ENCODE data around the gene C2orf68.
"Not testable (repeated sequence)": the region's sequence is repeated elsewhere in the genome, so short reads cannot be mapped to it uniquely, and the experiment has no call there.

C2orf68 gene

DNA sequence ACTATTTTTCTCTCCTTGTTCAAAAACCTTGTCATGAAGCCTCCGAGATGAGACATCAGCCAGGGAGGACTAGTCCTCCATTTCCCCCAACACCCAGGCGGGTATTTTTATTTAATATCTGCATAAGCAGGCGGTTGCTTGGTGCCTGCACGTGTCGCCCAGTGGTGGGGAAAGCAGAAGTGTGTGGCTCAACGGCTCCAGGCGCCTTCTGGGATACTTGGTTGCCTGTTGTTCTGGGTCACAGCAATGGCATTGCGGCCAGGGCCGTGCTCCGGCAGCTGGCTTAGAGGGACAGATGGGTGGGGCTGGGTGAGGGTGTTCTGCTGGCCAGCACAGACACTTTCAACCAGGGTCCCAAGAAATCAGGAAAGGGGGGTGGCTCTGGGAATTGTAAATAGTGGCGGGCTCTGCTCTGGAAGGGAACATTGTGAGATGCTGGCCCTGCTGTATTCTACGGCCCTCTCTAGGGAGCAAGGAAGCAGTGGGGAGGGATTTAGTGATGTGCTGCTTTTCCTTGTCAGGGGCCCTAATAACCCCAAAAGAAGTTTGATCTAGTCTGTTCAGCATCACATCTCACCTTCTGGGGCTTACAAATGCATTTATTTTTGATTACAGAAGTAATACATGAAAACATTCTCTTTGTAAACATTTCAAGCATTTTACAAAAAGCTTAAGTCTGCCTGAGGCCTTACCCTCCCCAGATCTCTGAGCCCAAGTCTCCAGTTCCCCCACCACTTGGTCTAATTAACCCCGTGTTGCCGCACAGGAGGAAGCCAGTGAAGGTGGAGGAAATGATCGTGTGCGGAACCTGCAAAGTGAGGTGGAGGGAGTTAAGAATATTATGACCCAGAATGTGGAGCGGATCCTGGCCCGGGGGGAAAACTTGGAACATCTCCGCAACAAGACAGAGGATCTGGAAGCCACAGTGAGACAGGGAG, 33.4 kb downstream of the C2orf68 start:
- peak; percentile 15 for DNase-seq

DNA sequence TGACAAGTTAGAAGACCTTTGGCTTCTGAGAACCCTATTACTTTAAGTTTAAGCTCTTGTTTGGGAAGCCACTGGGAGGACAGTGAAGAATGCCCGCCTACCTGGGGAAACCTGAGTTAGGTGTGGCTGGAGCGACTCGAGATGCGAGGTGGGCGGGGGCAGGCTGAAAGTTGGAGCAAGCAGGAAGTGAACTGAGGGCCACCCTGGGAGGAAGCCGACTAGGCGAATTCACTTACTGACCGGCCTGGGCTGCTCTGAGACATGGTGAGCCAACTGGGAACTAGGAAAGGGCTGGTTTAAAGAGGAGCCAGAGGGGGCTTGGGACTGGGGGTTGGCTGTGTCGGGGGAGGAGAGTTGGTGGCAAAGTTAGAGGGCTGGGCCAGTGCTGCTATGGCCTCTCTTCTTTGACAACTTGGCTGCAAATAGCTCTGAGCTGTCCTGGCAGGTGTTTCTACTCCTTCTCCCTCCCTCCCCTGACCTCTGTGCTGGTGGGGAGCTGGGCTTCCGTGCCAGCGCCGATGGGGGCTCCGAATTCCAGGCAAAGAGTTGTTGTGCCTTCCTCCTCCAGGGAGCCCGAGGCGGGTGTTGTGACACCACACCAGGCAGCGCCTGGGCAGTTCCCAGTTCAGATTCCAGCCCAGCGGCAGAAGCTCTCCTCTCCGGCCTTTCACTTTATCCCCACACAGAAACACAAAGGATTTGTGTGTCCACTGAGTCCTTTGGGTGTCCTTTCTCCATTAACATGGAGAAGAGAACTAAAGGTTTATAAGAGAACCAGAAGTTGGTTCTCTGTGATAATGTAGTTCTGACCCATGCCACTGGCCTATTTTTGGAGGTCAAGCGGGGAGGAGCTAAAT, 34.3 kb downstream of the C2orf68 start, which contains the start of gene VAMP8:
Gene VAMP8, plus strand, starts transcription at position 201 of the 857 bp plus-strand sequence. Its CDS starts 61 bp downstream, at position 262.
- DNase-seq, result peak; percentile 67

DNA sequence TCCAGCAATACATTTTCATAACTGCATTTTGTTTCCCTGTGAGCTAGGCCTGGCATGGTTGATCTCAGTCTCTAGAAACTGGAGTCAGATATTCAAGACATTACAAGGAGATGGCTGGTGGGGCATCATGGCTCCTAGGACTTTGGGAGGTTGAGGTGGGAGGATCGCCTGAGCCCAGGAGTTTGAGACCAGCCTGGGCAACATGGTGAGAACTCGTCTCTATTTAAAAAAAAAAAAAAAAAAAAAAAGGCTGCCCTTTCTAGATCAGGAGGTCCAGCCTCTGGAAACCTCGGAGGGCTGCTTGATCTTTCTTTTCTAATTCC, 34.8 kb downstream of the C2orf68 start:
- no peak for DNase-seq

DNA sequence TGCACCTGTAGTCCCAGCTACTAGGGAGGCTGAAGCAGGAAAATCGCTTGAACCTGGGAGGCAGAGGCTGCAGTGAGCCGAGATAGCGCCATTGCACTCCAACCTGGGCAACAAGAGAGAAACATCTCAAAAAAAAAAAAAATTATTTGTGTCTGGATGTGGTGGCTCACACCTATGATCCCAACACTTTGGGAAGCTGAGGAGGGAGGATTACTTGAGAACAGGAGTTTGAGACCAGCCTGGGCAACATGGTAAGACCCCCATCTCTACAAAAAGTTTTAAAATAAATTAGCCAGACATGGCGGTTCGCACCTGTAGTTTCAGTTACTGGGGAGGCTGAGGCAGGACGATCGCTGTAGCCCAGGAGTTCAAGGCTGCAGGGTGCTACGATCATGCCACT, 36.1 kb downstream of the C2orf68 start:
- DNase-seq, result no peak

DNA sequence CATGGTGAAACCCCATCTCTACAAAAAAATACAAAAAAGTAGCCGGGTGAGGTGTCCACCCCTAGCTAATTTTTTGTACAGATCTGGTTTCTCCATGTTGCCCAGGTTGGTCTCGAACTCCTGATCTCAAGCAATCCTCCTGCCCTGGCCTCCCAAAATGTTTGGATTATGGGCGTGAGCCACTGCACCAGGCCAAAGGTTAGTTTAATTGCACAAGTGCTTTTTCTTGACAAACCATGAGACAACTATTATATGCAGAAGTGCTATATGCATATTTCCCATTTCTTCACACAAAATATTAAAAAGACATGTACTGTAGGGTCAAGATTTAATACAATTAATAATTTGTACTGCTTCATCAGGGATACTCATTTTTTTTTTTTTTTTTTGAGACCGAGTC, 45.6 kb downstream of the C2orf68 start:
- no peak for DNase-seq

DNA sequence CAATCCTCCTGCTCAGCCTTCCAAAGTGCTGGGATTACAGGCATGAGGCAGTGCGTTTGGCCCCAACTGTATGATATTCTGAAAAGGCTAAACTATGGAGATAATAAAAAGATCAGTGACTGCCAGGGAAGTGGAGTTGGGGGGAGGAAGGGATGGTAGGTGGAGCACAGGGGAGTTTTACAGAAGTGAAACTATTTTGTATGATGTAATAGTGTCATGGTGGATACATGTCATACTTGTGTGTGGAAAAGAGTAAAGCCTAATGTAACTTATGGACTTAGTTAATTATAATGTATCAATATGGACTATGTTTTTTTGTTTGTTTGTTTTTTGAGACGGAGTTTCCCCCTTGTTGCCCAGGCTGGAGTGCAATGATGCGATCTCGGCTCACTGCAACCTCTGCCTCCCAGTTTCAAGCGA, 47.7 kb downstream of the C2orf68 start:
- no peak for DNase-seq

DNA sequence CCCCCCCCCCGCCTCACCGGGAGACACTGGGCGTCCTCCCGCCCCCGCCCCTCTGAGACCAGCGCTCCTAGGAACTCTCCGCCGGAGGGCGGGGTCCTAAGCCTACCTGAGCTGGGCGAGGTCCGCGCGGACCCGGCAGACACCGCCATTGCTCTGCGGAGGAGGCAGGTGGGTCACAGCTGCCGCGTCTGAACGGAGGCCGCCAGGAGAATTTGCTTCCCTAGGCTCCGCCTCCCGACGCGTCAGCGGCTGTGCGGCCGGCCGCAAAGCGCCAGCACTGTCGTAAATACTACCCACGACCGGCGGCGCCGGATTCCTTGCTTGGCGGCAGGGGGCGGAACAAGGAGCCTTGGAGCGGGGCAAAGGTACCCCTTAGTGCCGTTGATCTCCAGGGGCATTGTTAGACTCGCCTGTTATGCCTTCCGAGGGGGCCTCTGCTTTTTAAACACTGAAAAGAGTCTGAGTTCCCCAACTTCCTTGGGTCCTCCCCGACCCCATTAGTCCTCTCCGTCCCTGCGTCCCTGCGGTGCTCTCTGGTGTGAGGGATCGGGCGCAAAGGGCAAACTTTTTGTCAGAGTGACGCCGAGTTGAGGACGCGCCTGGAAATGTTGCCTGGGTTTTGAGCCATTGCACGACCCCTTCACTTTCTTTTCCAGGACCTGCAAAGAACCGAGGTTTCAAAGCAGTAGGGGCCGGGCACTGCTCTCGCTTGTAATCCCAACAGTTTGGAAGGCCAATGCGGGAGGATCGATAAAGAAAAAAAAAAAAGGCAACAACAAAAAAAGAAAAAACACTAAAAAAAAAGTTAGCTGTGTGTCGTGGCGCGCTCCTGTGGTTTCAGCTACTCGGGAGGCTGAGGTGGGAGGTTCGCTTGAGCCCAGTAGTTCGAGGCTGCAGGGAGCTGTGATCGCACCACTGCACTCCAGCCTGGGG, 50.3 kb downstream of the C2orf68 start, which contains the start of gene GGCX:
Gene GGCX, minus strand, starts transcription at position 214 of the 933 bp plus-strand sequence. Its CDS starts 65 bp downstream, at position 149.
- peak; percentile 96 for DNase-seq

DNA sequence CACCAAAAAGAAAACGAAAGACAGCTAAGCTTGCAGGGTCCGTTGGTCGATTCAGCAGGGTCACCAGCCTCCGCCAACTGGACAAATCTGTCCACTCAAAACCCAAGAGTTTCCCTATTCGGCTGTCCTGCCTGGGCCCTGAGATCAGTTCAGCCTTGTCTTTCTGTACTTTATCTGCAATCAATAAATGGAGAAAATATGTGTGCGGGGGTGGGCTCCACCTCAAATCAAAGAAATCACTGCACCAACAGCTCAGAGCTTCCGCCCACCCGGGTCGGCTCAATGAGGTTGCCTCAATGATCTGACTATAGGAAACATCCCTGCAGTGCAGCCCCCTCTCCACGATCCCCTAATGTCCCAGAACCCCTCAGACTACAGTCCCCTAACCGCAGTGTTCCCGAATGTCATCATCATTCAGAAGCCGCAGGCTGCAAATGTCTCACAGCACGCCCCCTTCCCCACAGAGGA, 51.0 kb downstream of the C2orf68 start:
- no peak for DNase-seq

DNA sequence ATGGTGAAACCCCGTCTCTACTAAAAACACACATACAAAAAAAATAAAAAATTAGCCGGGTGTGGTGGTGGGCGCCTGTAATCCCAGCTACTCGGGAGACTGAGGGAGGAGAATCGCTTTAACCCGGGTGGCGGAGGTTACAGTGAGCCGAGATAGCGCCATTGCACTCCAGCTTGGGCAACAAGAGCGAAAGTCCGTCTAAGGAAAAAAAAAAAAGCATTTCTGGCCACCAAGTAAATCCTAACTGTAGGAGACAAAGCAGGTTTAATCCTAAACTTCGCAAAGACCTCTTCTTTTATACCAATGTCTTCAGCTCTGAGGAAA, 51.5 kb downstream of the C2orf68 start:
- not testable (repeated sequence) for DNase-seq

DNA sequence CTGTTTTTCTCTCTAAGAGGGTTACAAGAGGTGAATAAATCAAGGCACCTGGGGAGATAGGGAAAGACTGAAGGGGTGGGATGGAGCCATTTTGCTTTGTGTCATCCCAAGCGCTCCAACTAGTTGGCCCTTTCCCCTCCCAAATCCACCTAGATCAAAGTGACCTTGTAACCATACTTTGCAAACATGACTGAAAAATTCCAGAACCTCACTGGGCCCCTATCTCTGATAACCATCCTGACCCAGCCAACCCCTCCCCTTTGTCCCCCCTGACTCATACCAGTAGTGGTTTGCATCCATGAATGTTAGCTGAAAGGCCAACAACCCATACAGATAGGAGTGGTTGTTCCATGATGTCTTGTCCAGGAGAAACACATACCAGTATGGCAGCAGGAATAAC, 53.7 kb downstream of the C2orf68 start:
- DNase-seq, result no peak

DNA sequence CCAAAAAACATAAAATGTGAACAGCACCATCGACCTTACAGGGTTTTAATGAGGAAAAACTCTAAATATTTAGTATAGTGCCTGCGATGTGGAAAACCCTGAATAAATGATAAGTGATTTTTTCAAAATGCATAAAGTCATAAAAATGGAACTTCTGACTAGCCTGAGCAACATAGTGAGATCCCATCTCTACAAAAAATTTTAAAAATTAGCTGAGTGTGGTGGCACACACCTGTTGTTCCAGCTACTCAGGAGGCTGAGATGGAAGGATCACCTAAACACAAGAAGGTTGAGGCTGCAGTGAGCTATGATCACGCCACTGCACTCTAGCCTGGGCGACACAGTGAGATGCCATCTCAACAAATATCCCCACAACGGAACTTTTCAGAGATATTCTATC, 54.7 kb downstream of the C2orf68 start:
- DNase-seq, result no peak

Data from CD4-positive, alpha-beta T cell treated with Interleukin-17A for 1 hour (primary cell).